A673 (cell line): ENCODE measurements around the gene NIF3L1. TPM values are rescaled to one million over a fixed set of nuclear protein-coding genes. Genes with fewer than 3 reads are reported as not detected.

ENCODE experiments used
- BruUV-seq: library from RNA; stranded (reverse); fragments of 400-500 nt; replicated peaks from 2 replicates; lab custom pipeline; 2021; lab: Mats Ljungman, UMichigan
- CTCF ChIA-PET: fragments of 300-600 bp; sonication (Branson Sonifier 250); formaldehyde crosslinking; loops from one replicate; lab custom pipeline; 2022; ENCODE audit warnings: antibody characterized with exemption; lab: Charles Lee
- POLR2A ChIA-PET: fragments of 300-600 bp; sonication (Branson Sonifier 250); formaldehyde crosslinking; loops from one replicate; lab custom pipeline; 2022; ENCODE audit warnings: antibody characterized with exemption; ENCODE audit not compliant: low non-redundant PET; lab: Charles Lee
- DNase-seq: peaks from one replicate; pipeline ENCODE4 v3.0.0-alpha.2; 2015; ENCODE audit warnings: low spot score
- H3K27ac ChIP-seq: fragments of 200-600 bp; sonication (generic); 2 replicates; pipeline ENCODE4 v1.5.1; 2016; ENCODE audit warnings: mixed run types, low read depth, mild to moderate bottlenecking, mixed read lengths, antibody characterized with exemption, low read length; ENCODE audit not compliant: poor library complexity, severe bottlenecking
- H3K27me3 ChIP-seq: fragments of 200-600 bp; sonication (generic); replicated peaks from 2 replicates; pipeline ENCODE4 v1.6.1; 2017; ENCODE audit warnings: mixed run types, low read depth, mild to moderate bottlenecking, mixed read lengths, antibody characterized with exemption, low read length; ENCODE audit not compliant: insufficient read depth, poor library complexity
- H3K36me3 ChIP-seq: fragments of 200-600 bp; sonication (generic); 2 replicates; pipeline ENCODE4 v1.6.1; 2016; ENCODE audit warnings: mixed run types, mild to moderate bottlenecking, mixed read lengths, antibody characterized with exemption, low read length; ENCODE audit not compliant: insufficient read depth, poor library complexity, severe bottlenecking
- H3K4me1 ChIP-seq: fragments of 200-600 bp; sonication (generic); 2 replicates; pipeline ENCODE4 v1.6.1; 2017; ENCODE audit warnings: mixed run types, mild to moderate bottlenecking, mixed read lengths, antibody characterized with exemption, low read length; ENCODE audit not compliant: insufficient read depth, poor library complexity, severe bottlenecking
- H3K4me3 ChIP-seq: fragments of 200-600 bp; sonication (generic); 2 replicates; pipeline ENCODE4 v1.5.1; 2016; ENCODE audit warnings: low read depth, mixed run types, mild to moderate bottlenecking, mixed read lengths, low read length; ENCODE audit not compliant: poor library complexity, severe bottlenecking
- H3K9me3 ChIP-seq: fragments of 200-600 bp; sonication (generic); 2 replicates; pipeline ENCODE4 v1.6.1; 2016; ENCODE audit warnings: mixed run types, low read depth, mild to moderate bottlenecking, mixed read lengths, antibody characterized with exemption, low read length; ENCODE audit not compliant: poor library complexity, severe bottlenecking
- CTCF ChIP-seq: fragments of 300-800, 200-600 bp; sonication (generic); conservative IDR thresholded peaks from 2 replicates; pipeline ENCODE4 v1.5.1; 2017; ENCODE audit warnings: low read depth, mild to moderate bottlenecking, antibody characterized with exemption, low read length, moderate library complexity, mixed read lengths
- EZH2 ChIP-seq: fragments of 200-600 bp; sonication (generic); IDR thresholded peaks from 2 replicates; pipeline ENCODE4 v1.6.1; 2017; ENCODE audit warnings: borderline replicate concordance, low read depth, mild to moderate bottlenecking, mixed read lengths, antibody characterized with exemption, low read length; ENCODE audit not compliant: poor library complexity, severe bottlenecking
- intact Hi-C: fragments of 100-400 bp; cut with micrococcal nuclease; formaldehyde crosslinking; loops from one replicate; pipeline ENCODE4 v1.10.0; 2022; ENCODE audit not compliant: unreplicated experiment
- total RNA-seq: library from RNA; stranded (reverse); gene quantifications from 2 replicates; pipeline ENCODE4 v1.2.3, GENCODE V29; 2021

Gene NIF3L1
- total RNA-seq, 1 experiment from 2014 or later = 56.4 TPM

DNA sequence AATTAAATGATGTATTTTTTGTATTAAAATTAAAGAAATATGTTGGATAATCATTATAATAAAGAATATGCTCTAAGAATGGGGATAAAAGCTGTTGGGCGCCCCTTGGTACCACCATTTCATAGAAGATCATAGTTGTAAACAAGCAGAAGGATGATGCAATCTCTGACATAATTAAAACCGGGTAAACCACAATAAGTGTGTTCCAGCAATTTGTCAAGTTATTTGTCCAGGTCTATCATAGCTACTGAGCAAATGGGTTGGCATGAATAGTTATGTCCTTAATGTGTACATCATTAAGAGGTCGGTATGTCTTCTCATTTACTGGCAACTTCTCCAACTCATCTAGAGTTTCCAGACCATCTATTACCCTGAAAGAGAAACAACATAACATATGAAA is 18.0 kb upstream of the NIF3L1 start:
- H3K4me1 ChIP-seq = peaks cover 4% of the 10 kb centered on the region
- H3K9me3 ChIP-seq = no peaks in the 10 kb centered on the region
- H3K27ac ChIP-seq = no peak overlapping the region
- H3K27me3 ChIP-seq = no peaks in the 10 kb centered on the region
- no peak for DNase-seq
- CTCF ChIA-PET = no interaction called here
- no peak overlapping the region for H3K4me3 ChIP-seq
- TF ChIP-seq CTCF (no peak), EZH2 (no peak)
- peaks cover 17% of the 10 kb centered on the region for H3K36me3 ChIP-seq
- intact Hi-C loops = no loop called here
- TSS peak; percentile 36 for BruUV-seq
- POLR2A ChIA-PET = no interaction called here

GRCh38 chr2:200873560-200873959 is 15.6 kb upstream of the NIF3L1 start:
- POLR2A ChIA-PET = no interaction called here
- no peak overlapping the region for H3K4me3 ChIP-seq
- H3K4me1 ChIP-seq = peaks cover 4% of the 10 kb centered on the region
- CTCF ChIA-PET = no interaction called here
- H3K9me3 ChIP-seq = no peaks in the 10 kb centered on the region
- BruUV-seq = no TSS peak
- peaks cover 32% of the 10 kb centered on the region for H3K36me3 ChIP-seq
- TF ChIP-seq EZH2 = no peak
- no peak for TF ChIP-seq CTCF
- H3K27me3 ChIP-seq = no peaks in the 10 kb centered on the region
- intact Hi-C loops = no loop called here
- no peak for DNase-seq
- no peak overlapping the region for H3K27ac ChIP-seq

- H3K27ac ChIP-seq = no peak overlapping the region
- ChIA-PET POLR2A (no interaction called here), CTCF (no interaction called here)
- no peaks in the 10 kb centered on the region for H3K27me3 ChIP-seq
- H3K4me1 ChIP-seq = no peaks in the 10 kb centered on the region
- DNase-seq = no peak
- intact Hi-C loops = no loop called here
- peaks cover 42% of the 10 kb centered on the region for H3K36me3 ChIP-seq
- BruUV-seq = no TSS peak
- TF ChIP-seq CTCF = no peak
- no peak for TF ChIP-seq EZH2
- no peak overlapping the region for H3K4me3 ChIP-seq
- no peaks in the 10 kb centered on the region for H3K9me3 ChIP-seq
These were observed 11.7 kb upstream of the NIF3L1 start for GRCh38 chr2:200877443-200877842.
